ENCODE results near the gene IL3. TPM values are rescaled to one million over a fixed set of nuclear protein-coding genes. Genes with fewer than 3 reads are reported as not detected.

IL3 gene
- total RNA-seq, 1 donor from 2014 or later = not detected

DNA sequence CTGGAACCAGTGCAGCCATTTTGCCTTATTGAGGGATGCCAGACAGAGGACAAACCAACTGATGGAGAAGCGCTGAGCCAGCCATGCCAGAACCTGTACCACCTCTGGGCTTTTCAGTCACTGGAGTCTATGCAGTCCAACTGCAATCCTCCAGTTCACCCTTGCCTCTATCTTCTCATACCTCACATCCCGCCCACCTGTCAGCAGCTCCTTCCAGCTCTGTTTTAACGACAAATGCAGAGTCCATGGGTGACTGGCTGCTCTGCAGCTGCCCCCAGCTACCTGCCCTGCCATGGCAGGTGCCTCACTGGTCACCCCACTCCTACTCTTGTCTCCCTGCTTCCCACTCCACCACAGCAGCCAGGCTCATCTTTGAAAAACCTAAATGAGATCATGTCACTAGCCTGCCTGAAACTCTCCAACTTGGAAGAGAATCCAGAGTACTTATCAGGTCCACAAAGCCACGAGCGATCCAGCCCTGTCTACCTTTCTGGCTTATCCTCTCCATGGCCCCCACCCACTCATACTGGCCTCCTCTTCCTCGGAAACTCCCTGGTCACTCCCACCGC is 35.0 kb upstream of the IL3 start:
- DNase-seq (ENCODE audit: low spot score) = no peak

GRCh38 chr5:132026516-132027008 is 33.9 kb upstream of the IL3 start:
- DNase-seq (ENCODE audit: low spot score) = no peak

DNA sequence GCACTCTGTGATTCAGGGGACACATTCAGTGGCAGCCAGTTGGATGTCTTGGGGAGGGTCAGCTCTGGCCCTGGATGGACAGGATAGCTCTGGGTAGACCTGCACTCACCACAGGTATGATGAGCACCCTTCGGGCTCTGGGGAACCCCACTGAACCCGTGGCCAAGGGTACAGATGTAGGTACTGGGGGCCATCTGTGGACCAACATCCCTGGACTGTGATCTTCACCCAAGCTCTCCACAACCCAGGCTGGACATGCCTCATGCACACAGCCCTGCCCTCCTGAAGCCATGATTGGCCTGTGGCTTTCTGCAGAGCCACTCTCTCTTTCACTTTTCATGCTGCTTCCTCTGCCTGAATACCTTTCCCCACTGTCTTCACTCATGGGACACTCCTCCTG is 33.4 kb upstream of the IL3 start:
- DNase-seq (ENCODE audit: low spot score) = no peak

DNA sequence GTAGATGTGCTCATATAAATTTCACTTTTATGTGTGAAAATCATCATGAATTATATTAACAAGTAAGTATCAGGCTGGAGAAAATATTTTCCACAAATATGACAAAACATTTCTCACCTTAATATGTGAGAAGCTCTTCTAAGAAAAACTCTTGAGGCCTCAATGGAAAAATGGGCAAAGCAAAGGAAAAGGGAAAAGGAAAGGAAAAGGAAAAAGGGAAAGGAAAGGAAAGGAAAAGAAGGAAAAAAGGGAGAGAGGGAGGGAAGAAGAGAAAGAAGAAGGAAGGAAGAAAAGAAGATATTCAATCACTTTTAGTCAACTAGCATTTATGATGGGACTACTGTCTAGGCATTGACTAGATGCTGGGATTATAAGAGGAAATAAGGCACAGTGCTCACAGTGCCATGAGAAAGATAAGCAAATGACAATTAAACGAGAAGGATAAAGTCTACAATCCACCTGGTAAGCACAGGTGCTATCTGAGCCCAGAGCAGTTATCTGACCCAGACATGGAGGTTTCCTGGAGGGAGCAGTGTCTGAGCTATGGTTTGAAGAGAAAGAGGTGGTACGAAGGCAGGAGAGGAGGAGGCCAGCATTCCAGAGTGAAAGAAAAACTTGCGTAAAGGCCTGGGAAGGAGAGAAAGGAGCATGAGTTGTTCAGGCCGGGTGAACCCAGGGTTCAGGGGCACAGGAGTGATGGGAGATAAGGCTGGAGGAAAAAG is 30.7 kb upstream of the IL3 start:
- no peak for DNase-seq (ENCODE audit: low spot score)

DNA sequence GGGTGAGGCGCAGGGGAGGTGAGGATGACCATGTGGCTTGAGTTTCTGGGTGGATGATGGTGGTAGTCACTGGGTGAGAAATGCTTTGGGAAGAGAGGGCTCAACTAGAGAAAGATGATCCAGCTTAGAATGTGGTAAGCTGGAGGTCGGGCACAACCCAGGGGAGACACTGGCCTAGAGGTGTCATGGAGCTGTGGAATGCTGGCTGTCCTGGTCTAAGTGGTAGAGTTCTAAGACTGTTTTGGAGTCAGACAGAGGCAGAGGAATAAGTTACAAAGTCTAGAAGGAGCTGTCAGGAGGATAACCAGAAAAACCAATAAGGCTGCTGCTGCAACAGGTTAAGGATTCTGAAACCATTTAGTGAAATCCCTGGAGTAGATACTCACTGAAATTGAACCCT is 29.8 kb upstream of the IL3 start:
- no peak for DNase-seq (ENCODE audit: low spot score)

DNA sequence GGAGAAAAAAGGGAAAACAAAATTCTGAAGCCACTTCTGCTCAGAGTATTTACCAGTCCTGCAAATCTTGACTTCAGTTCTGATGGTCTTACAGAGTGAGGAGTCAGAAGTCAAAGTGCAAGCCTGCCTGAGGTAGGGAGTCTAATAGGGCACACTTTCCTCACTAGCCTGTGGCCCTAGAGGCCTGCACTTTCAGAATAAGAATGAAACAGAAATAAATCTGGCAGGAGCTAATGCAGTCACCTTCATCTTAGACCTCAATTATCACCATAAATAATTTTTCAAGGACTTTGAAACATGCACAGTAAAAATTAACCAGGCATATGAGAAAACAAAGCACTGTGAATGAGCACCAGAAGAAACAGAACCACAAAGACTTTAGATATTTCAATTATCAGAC is 28.3 kb upstream of the IL3 start:
- DNase-seq (ENCODE audit: low spot score) = no peak

DNA sequence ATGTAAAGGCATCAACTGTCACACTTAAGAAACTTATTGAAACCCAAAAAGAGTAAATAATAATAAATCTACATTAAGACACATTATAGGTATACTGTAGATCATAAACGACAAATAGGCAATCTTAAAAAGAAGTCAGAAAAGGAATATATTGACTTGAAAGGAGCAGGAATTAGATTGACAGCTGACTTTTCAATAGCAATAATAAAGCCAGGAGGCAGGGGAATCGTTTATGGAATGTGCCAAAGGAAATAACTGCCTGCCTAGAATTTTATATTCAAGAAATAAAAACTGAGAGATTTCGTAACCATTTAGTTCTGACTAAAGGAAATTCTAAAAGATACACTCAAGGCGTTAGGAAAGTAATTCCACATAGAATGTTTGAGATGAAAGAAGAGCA is 27.3 kb upstream of the IL3 start:
- DNase-seq (ENCODE audit: low spot score) = no peak

DNA sequence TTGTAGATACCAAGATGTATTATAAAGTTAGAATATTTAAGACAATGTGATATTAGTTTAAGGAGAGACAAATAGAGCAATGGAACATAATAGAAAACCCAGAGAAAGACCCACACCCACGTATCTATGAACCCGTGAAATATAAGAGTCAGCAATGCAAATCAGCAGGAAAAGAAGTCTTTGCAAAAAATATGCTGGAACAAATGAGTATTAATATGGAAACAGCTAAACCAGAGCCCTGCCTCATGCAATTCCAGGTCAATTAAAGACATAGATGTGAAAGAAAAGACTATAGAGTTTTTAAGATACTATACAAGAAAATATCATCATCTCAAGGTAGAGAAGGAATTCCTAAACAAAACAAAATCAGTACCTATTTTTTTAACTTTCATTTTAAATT is 23.1 kb upstream of the IL3 start:
- DNase-seq (ENCODE audit: low spot score) = no peak

GRCh38 chr5:132044207-132044606 is 16.2 kb upstream of the IL3 start:
- DNase-seq (ENCODE audit: low spot score) = no peak

GRCh38 chr5:132046880-132047299 is 13.6 kb upstream of the IL3 start:
- DNase-seq (ENCODE audit: low spot score) = no peak

DNA sequence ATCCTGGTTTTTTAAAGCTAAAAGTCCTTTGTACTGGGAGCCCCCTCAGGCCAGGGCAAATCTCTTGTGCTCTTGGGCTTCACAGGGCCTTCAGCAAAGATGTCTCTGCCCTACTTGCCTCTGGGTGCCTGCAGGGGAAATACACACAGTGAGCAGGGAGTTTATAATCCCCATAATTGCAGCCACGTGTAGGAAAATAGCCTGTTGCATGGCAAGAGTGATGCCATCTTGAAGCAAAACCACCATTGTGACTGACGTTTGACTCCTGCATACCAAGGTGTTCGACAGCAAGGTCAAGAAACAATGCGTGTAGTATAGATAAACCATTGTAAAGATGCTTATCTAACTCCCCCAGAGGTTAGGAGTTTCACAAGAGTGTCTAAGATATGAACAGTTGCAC is 11.4 kb upstream of the IL3 start:
- no peak for DNase-seq (ENCODE audit: low spot score)

DNA sequence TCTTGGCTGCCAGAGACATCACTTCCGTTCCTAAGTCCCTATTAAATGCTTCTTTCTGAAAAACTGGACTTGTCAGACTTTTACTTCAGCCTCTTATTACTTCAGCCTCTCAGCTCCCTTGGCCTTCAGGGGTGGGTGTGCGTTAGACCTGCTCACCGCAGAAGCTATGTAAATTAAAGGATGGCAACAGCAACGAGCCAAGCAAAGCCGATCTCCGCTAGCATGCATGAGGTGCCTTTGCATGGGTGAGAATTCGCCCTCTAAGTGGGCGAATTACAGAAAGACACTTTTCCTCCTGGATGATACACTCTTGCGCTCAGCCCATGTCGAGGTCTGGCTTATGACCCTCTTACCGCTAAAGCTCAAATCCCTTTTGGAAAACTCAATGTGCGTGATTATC is 10.9 kb upstream of the IL3 start:
- DNase-seq (ENCODE audit: low spot score) = no peak

GRCh38 chr5:132050136-132050535 is 10.3 kb upstream of the IL3 start:
- DNase-seq (ENCODE audit: low spot score) = peak; percentile 45

GRCh38 chr5:132050661-132051552 is 9.5 kb upstream of the IL3 start:
- no peak for DNase-seq (ENCODE audit: low spot score)

GRCh38 chr5:132052520-132052919 is 7.9 kb upstream of the IL3 start:
- DNase-seq (ENCODE audit: low spot score) = peak; percentile 39

GRCh38 chr5:132053483-132053882 is 7.0 kb upstream of the IL3 start:
- DNase-seq (ENCODE audit: low spot score) = no peak

- no peak for DNase-seq (ENCODE audit: low spot score)
Observed at GRCh38 chr5:132054031-132054696, 6.3 kb upstream of the IL3 start.

DNA sequence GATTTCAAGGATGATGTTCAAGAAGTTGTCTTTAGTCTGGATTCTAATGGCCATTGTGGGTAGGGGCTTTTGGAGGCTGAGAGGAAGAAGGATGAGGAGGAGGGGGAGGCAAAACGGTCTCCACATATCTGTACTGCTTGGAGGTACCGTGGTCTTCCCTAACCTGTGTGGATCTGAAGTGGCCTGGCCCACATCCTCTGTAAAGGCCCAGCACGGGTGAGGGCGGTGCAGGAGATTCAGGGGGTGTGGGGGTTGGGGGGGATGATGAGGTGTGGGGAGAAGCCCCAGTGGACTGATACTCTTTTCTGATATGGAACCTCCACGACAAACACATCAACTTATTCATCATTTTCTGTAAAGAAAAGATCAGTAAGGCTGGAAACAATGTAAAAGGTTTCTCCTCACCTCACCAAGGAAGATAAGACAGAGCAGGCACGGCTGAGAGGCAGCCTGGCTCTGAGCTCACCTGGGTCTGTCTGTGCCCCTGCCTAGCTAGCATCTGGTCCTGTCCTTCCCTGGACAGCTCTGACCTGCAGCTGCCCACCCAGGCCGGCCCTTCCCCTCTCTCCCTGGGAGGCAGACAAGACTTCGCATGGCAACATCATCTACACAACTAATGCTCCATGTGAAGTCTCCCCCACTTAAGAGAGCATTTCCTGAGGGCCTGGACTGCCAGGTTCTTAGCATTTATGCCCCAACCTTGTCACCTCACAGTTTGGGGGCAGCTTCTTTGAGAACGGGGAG is 5.6 kb upstream of the IL3 start:
- peak; percentile 25 for DNase-seq (ENCODE audit: low spot score)

GRCh38 chr5:132055441-132055807 is 5.0 kb upstream of the IL3 start:
- DNase-seq (ENCODE audit: low spot score) = no peak

DNA sequence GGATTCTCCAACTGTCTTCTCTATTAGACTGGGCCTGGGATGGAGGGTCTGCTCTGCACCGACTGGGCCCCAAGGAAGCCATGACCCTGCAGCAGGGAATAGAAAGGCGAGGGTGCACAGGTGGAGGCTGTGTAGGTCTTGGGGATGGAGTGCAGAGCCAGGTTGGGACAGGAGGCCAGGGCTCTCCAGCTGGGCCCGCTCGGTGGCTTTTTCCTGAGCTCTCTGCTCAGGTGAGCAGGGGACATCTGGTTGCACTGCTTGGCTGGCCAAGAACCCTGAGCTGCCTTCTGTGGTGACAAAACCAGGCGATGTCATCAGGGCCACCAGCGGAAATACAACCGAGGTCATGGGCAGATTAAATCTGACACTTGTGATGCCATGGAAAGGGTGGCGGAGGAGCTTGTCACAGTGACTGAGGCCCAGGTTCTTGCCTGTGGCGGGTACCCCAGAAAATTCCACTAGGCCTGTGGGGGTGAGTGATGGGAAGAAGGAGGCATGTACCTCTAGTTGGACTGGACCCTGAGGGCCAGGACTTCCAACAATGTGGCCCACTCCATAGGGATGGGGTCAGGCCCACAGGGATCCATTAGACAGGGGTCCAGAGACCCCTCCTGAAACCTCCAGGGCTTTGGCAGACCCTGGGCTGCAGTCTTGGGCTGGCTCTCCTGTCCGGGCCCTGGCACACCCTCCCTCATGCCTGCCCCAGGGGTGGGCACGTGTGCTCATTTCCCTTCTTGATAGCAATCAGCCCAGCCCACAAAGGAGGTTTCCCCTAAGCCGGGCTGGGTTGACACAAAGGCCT is 4.4 kb upstream of the IL3 start:
- DNase-seq (ENCODE audit: low spot score) = peak; percentile 44

All from ureter (tissue), 1 donor.